HepG2 (cell line): ENCODE results near the gene MYCBPAP. TPM values are rescaled to one million over a fixed set of nuclear protein-coding genes. Genes with fewer than 3 reads are reported as not detected.
A peak's percentile ranks its signal among the peaks of the same experiment; 100 is the strongest.

Experiments
- CCAR2 ChIP-seq: fragments of 200-400 bp; formaldehyde crosslinking; optimal IDR thresholded peaks from 2 replicates; pipeline ENCODE3; 2018; ENCODE audit warnings: low read depth, mild to moderate bottlenecking, low read length, moderate library complexity
- CEBPB ChIP-seq: IDR thresholded peaks from 2 replicates; pipeline ENCODE4 v1.6.1; 2011; ENCODE audit warnings: low read depth, low read length, improper control_type of control experiment, borderline replicate concordance
- CERS6 ChIP-seq: sonication (generic); formaldehyde crosslinking; IDR thresholded peaks from 2 replicates; pipeline ENCODE4 v1.5.0; 2020; ENCODE audit warnings: missing genetic modification reagents
- CREB1 ChIP-seq, 2 experiments: fragments of 450-650 bp in 1 of 2; IDR thresholded peaks; 2 replicates each; pipeline ENCODE4 v1.6.1; 2016 to 2017; ENCODE audit warnings: control low read depth in 1 of 2, mild to moderate bottlenecking in 1 of 2, missing compliant biosample characterization in 1 of 2, missing genetic modification characterization in 1 of 2
- CREB3 ChIP-seq: sonication (generic); formaldehyde crosslinking; IDR thresholded peaks from 2 replicates; pipeline ENCODE4 v1.5.0; 2020; ENCODE audit warnings: missing genetic modification reagents
- E2F1 ChIP-seq: sonication (generic); formaldehyde crosslinking; IDR thresholded peaks from 2 replicates; pipeline ENCODE4 v1.5.0; 2020; ENCODE audit warnings: missing genetic modification reagents
- FOXA3 ChIP-seq: IDR thresholded peaks from 2 replicates; pipeline ENCODE4 v1.6.1; 2016; ENCODE audit warnings: missing genetic modification reagents, missing compliant biosample characterization
- GATA4 ChIP-seq: sonication (generic); IDR thresholded peaks from 2 replicates; pipeline ENCODE4 v1.6.1; 2016; ENCODE audit warnings: antibody characterized with exemption, low read depth, borderline replicate concordance
- HNRNPL ChIP-seq: fragments of 200-400 bp; formaldehyde crosslinking; IDR thresholded peaks from 2 replicates; pipeline ENCODE4 v1.6.1; 2017; ENCODE audit warnings: mild to moderate bottlenecking, low read depth, low read length
- IRF2 ChIP-seq: IDR thresholded peaks from 2 replicates; pipeline ENCODE4 v1.6.1; 2018; ENCODE audit warnings: missing genetic modification reagents, missing compliant biosample characterization
- MATR3 ChIP-seq: sonication (generic); formaldehyde crosslinking; IDR thresholded peaks from 2 replicates; pipeline ENCODE4 v1.4.0; 2020; ENCODE audit warnings: missing genetic modification reagents
- NBN ChIP-seq: fragments of 450-650 bp; conservative IDR thresholded peaks from 2 replicates; pipeline ENCODE4 v1.6.1; 2017
- NFE2L1 ChIP-seq: sonication (generic); formaldehyde crosslinking; IDR thresholded peaks from 2 replicates; pipeline ENCODE4 v1.4.0; 2020; ENCODE audit warnings: missing genetic modification reagents, mild to moderate bottlenecking, borderline replicate concordance
- ONECUT2 ChIP-seq: sonication (generic); formaldehyde crosslinking; IDR thresholded peaks from 2 replicates; pipeline ENCODE4 v1.4.0; 2020; ENCODE audit warnings: missing genetic modification reagents
- PHB2 ChIP-seq: fragments of 450-650 bp; IDR thresholded peaks from 2 replicates; pipeline ENCODE4 v1.6.1; 2018; ENCODE audit not compliant: partially characterized antibody
- PITX1 ChIP-seq: sonication (generic); formaldehyde crosslinking; IDR thresholded peaks from 2 replicates; pipeline ENCODE4 v1.5.1; 2020; ENCODE audit warnings: mild to moderate bottlenecking, missing genetic modification reagents
- RAD21 ChIP-seq: fragments of 450-650 bp; formaldehyde crosslinking; IDR thresholded peaks from 2 replicates; pipeline ENCODE4 v1.5.0; 2020; ENCODE audit warnings: mild to moderate bottlenecking
- RBM39 ChIP-seq: fragments of 200-400 bp; formaldehyde crosslinking; IDR thresholded peaks from one replicate; pipeline ENCODE4 v1.6.1; 2018; ENCODE audit warnings: antibody characterized with exemption, mild to moderate bottlenecking, low read depth, low read length; ENCODE audit not compliant: poor library complexity, severe bottlenecking
- SAFB2 ChIP-seq: sonication (generic); formaldehyde crosslinking; IDR thresholded peaks from 2 replicates; pipeline ENCODE4 v1.5.1; 2020; ENCODE audit warnings: missing genetic modification reagents, low read depth, mild to moderate bottlenecking, borderline replicate concordance
- SNAI1 ChIP-seq: sonication (generic); formaldehyde crosslinking; IDR thresholded peaks from 2 replicates; pipeline ENCODE4 v1.5.0; 2020; ENCODE audit warnings: mild to moderate bottlenecking, missing genetic modification reagents, borderline replicate concordance
- SOX13 ChIP-seq, 3 experiments: fragments of 450-650 bp in 1 of 3; sonication (generic) in 1 of 3; formaldehyde crosslinking in 1 of 3; IDR thresholded peaks in 2 of 3; conservative IDR thresholded peaks in 1 of 3; 2 replicates each; pipeline versions ENCODE4 v1.5.0 to v1.6.1; 2016 to 2020; ENCODE audit warnings: antibody characterized with exemption in 1 of 3, mild to moderate bottlenecking in 1 of 3, missing compliant biosample characterization in 1 of 3, missing genetic modification reagents in 1 of 3, moderate library complexity in 1 of 3
- ZBTB7A ChIP-seq: sonication (generic); formaldehyde crosslinking; IDR thresholded peaks from 2 replicates; pipeline ENCODE4 v1.8.0; 2022; ENCODE audit warnings: mild to moderate bottlenecking, missing genetic modification reagents
- ZFP41 ChIP-seq: sonication (generic); formaldehyde crosslinking; IDR thresholded peaks from 2 replicates; pipeline ENCODE4 v1.4.0; 2020; ENCODE audit warnings: mild to moderate bottlenecking, missing genetic modification reagents, borderline replicate concordance
- ZFP90 ChIP-seq: sonication (generic); formaldehyde crosslinking; IDR thresholded peaks from 2 replicates; pipeline ENCODE4 v1.8.0; 2022; ENCODE audit warnings: missing genetic modification reagents, mild to moderate bottlenecking, inconsistent platforms, borderline replicate concordance
- ZMYM3 ChIP-seq: sonication (generic); formaldehyde crosslinking; IDR thresholded peaks from 2 replicates; pipeline ENCODE4 v1.5.1; 2020; ENCODE audit warnings: mild to moderate bottlenecking, missing genetic modification reagents
- ZNF597 ChIP-seq: sonication (generic); formaldehyde crosslinking; IDR thresholded peaks from 2 replicates; pipeline ENCODE4 v1.5.0; 2020; ENCODE audit warnings: missing genetic modification reagents
- polyA plus RNA-seq, 8 experiments: library from polyadenylated mRNA; depleted of rRNA in 3 of 8; stranded (reverse) in 7 of 8; unstranded in 1 of 8; fragments of >200 nt; fragmentation: Illumina TruSeq in 4 of 8; extraction: Trizol in 4 of 8; gene quantifications; 2 replicates each; pipeline versions ENCODE4 v1.2.1 to v1.2.3, GENCODE V29; 2011 to 2016; ENCODE audit warnings: low read depth in 4 of 8, missing spikeins in 1 of 8, mixed read lengths in 1 of 8; ENCODE audit not compliant: insufficient read depth in 1 of 8
- total RNA-seq, 5 experiments: library from RNA; depleted of rRNA; stranded (reverse); fragments of >200 nt; fragmentation: Illumina TruSeq; extraction: Trizol; gene quantifications; 2 replicates each; pipeline ENCODE4 v1.2.3, GENCODE V29; 2016; ENCODE audit warnings: low read depth in 1 of 5

The MYCBPAP gene
- total and polyA plus RNA-seq, 2 of the 13 experiments (the other 11 are each of a cell fraction or from before 2014, with no cell fraction given) = 0.22 to 0.24 TPM

- TF ChIP-seq SAFB2 (CRISPR knock-in tag) (no peak), ZNF597 (CRISPR knock-in tag) (no peak), NFE2L1 (CRISPR knock-in tag) (no peak), PHB2 (no peak), CERS6 (no peak), ZBTB7A (no peak), IRF2 (CRISPR knock-in tag) (peak; percentile 80), CREB1 (IDR thresholded peaks at IDR 0.05) (no peak), CREB1 (CRISPR knock-in tag; IDR thresholded peaks at IDR 0.05) (no peak), PITX1 (0 out of 2 replicates have a peak, but pooled peaks have one; percentile 22), FOXA3 (CRISPR knock-in tag) (peak; percentile 51), SNAI1 (CRISPR knock-in tag) (no peak), E2F1 (CRISPR knock-in tag) (no peak), NBN (no peak), RBM39 (no peak), ZFP90 (CRISPR knock-in tag) (no peak), RAD21 (CRISPR knock-in tag) (peak; percentile 98), CCAR2 (no peak), ONECUT2 (no peak), SOX13 (IDR thresholded peaks at IDR 0.05) (no peak), SOX13 (CRISPR knock-in tag; conservative IDR thresholded peaks at IDR 0.05 in 1 of 2, IDR thresholded peaks at IDR 0.05 in 1 of 2) (no peak), MATR3 (CRISPR knock-in tag) (no peak), CEBPB (peak; percentile 62), HNRNPL (no peak), CREB3 (CRISPR knock-in tag) (no peak), ZFP41 (CRISPR knock-in tag) (no peak), GATA4 (no peak), ZMYM3 (CRISPR knock-in tag) (no peak)
These were observed 42.6 kb downstream of the MYCBPAP start (continued) for GRCh38 chr17:50550661-50551432.
